HuH-7 (cell line): ENCODE results near the gene MUC2.

Experiments
- DNase-seq: peaks from one replicate; pipeline ENCODE4 v3.0.0; 2011; ENCODE audit warnings: low spot score

MUC2 gene

GRCh38 chr11:1036931-1037330 is 37.7 kb upstream of the MUC2 start:
- DNase-seq = no peak

- DNase-seq = no peak
Observed at GRCh38 chr11:1037506-1038055, 37.1 kb upstream of the MUC2 start.

- DNase-seq = no peak
Observed at GRCh38 chr11:1038361-1038760, 36.3 kb upstream of the MUC2 start.

GRCh38 chr11:1038921-1039320 is 35.8 kb upstream of the MUC2 start:
- DNase-seq = no peak

- DNase-seq = no peak
Observed at GRCh38 chr11:1039481-1040427, 34.9 kb upstream of the MUC2 start.

GRCh38 chr11:1040428-1041148 is 34.1 kb upstream of the MUC2 start:
- DNase-seq = no peak

GRCh38 chr11:1041149-1041467 is 33.6 kb upstream of the MUC2 start:
- DNase-seq = no peak

- DNase-seq = no peak
Observed at GRCh38 chr11:1041471-1041870, 33.2 kb upstream of the MUC2 start.

GRCh38 chr11:1041936-1042608 is 32.6 kb upstream of the MUC2 start:
- peak; percentile 97 for DNase-seq

GRCh38 chr11:1042626-1043562 is 31.8 kb upstream of the MUC2 start:
- DNase-seq = no peak

GRCh38 chr11:1043563-1044096 is 31.0 kb upstream of the MUC2 start:
- DNase-seq = no peak

- no peak for DNase-seq
Observed at GRCh38 chr11:1044160-1044559, 30.5 kb upstream of the MUC2 start.

GRCh38 chr11:1047595-1048156 is 27.0 kb upstream of the MUC2 start:
- no peak for DNase-seq

- DNase-seq = no peak
Observed at GRCh38 chr11:1048375-1049070, 26.2 kb upstream of the MUC2 start.

GRCh38 chr11:1049071-1049405 is 25.6 kb upstream of the MUC2 start:
- no peak for DNase-seq

GRCh38 chr11:1049431-1049891 is 25.2 kb upstream of the MUC2 start:
- DNase-seq = no peak

- DNase-seq = no peak
Observed at GRCh38 chr11:1049911-1050580, 24.6 kb upstream of the MUC2 start.

- peak; percentile 96 for DNase-seq
Observed at GRCh38 chr11:1050581-1051355, 23.9 kb upstream of the MUC2 start.
